HG03175 (cell line): ENCODE measurements around the gene RNF222.
"Not testable (repeated sequence)": the region's sequence is repeated elsewhere in the genome, so short reads cannot be mapped to it uniquely, and the experiment has no call there.

Source experiments
- ATAC-seq: cut with Tn5 transposase; IDR thresholded peaks from one replicate; pipeline ENCODE4 v1.9.1; 2021; ENCODE audit warnings: mild to moderate bottlenecking, moderate library complexity; ENCODE audit not compliant: unreplicated experiment

RNF222 gene

DNA sequence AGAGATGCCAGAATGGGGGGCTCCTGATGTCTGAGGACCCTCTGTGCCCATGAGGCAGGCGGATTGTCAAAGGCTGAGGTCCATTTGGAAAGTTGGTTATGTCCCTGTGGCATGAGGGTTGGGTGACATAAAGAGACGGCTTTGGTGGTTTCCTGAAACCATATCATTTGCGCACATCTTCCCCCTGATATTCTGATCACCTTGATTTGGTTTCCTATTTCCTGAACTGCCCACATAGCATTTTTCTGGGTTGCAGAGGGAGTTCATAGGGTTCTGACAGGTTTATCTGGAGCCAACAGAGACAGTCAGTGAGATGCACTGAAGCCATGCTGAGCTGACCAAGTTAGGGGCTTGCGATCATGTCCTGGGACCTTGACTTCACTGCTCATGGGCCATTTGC, 15.7 kb upstream of the RNF222 start:
- ATAC-seq = no peak

DNA sequence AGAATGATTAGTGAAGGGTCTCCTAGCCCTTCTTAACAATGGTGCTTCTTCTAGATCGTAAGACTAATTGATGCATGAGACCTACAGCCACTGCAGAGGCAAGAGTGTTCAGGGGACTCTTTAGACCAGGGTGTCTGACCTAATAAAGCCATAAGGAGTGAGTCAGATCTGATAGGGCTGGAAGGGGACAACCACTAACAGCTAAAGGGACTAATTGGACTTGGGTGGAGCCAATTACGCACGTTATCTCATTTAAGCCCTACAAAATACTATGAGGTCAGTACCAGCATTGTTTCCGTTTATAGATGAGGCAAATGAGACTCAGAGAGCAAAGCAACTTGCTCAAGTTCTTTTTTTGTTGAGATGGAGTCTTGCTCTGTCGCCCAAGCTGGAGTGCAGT, 14.5 kb upstream of the RNF222 start:
- no peak for ATAC-seq

DNA sequence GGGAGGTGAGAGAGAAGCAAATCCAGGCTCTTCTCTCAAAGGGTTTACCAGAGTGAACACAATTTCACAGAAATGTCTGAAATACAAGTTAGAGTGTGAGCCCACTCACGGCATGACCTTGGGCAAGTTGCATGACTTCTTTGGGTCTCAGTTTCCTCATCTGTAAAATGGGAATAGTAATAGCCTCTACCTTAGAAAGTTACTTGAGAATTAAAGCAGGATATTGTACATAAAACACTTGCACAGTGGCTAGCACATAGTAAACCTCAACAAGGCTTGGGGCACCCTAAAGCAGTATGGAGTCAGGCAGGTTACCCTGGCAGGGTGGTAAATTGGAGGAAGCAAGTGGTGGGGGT, 13.2 kb upstream of the RNF222 start:
- no peak for ATAC-seq

DNA sequence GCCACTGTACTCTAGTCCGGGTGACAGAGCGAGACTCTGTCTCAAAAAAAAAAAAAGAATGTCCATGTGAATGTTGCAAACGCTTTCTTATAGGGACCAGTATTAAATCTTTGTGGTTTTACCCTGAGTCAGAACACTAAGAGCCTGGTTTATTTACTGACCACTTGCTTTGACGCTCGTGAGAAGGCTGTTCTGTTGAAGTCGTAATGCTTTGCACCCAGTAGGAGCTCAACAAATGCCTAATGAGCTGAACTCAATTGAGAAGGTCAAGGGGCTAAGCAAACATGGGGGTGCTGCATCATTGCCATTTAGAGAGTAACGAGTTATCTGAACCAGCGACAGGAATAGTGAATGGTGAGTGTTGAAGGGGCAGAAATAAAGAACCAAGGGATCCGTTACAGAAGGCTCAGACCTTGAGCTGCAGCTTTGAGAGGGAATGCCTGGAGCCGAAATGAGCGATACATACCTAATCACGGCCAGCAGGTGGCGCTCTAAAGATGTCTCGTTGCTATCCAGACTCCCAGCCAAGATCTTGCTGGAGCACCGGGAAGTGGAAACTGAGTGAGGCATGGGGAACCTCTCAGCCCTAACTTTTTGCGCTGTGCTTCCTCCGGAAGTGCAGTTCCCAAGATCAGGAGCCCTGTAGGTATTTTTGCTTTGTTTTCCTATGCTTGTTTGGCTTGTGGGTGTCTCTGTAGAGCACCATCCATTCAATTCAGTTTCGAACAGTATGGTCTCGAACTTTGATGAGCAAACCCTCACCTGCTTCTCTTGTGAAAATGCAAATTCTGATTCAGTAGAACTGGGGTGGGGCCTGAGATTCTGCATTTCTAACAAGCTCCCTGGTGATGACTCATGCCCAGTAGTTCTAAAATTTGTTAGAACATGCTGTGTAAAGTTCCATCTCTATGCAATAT, 12.6 kb upstream of the RNF222 start:
- no peak for ATAC-seq

DNA sequence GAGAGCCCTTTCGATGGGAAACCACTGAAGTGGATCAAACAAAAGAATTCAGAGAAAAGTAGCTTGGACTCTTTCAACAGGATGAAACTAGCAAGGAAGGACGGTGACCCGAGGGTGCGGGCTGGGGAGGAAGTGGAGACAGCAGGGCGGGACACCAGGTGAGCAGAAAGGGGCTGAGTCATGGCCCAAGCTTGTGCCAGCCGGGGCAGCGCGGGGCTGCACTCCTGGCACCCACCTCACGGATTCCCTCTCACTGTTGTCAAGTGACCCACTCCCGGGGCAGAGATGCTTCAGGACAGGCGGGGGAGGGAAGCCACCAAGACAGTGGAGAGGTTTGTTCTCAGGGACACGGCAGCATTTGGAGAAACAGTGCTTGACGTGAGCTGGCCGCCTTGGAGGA, 10.7 kb upstream of the RNF222 start:
- ATAC-seq = no peak

GRCh38 chr17:8406174-8406573, 8.5 kb upstream of the RNF222 start:
- no peak for ATAC-seq

GRCh38 chr17:8405499-8406016, 7.9 kb upstream of the RNF222 start:
- ATAC-seq = no peak

GRCh38 chr17:8402921-8403536, 5.4 kb upstream of the RNF222 start:
- ATAC-seq = no peak

GRCh38 chr17:8401107-8401506, 3.5 kb upstream of the RNF222 start:
- ATAC-seq = no peak

GRCh38 chr17:8398980-8399379, 1.4 kb upstream of the RNF222 start:
- ATAC-seq = no peak

- ATAC-seq = not testable (repeated sequence)
Observed at GRCh38 chr17:8394497-8394896, 3.1 kb downstream of the RNF222 start.

- ATAC-seq = no peak
Observed at GRCh38 chr17:8393470-8394231, 4.0 kb downstream of the RNF222 start.

DNA sequence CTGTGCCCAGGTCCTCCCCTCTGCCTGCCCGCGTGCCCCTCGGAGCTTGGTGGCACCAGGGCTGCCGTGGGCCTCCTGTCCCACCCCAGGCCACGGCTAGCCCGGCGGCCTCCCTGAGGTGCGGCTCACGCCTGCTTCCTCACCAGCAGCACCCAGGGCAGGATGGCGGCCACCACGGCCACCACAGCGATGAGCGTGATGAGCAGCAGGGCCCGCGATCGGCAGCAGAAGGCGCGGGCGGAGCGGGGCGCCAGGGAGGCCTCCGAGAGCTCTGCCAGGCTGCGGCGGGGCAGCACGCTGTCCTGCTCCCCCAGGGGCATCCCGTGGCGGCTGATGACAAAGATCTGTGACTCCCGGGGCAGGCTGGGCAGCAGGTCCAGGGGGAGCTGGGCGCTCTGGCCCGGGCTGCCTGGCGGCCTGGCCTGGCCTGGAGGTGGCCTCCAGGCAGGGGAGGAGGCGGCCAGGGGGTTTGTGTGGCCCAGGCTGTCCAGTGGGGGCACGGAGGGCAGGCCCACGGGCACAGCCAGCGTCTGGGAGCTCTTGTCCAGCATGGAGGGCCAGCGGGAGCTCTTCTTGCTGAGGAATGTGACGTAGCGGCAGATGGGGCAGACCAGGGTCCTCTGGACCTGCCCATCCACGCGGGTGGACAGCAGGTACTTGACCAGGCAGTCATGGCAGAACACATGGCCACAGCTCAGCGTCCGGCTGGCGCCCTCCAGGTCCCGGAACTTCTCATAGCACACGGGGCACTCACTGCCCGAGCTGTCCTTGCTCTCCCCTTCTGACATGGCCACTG, 4.8 kb downstream of the RNF222 start:
- no peak for ATAC-seq

GRCh38 chr17:8392274-8392673, 5.4 kb downstream of the RNF222 start:
- no peak for ATAC-seq

DNA sequence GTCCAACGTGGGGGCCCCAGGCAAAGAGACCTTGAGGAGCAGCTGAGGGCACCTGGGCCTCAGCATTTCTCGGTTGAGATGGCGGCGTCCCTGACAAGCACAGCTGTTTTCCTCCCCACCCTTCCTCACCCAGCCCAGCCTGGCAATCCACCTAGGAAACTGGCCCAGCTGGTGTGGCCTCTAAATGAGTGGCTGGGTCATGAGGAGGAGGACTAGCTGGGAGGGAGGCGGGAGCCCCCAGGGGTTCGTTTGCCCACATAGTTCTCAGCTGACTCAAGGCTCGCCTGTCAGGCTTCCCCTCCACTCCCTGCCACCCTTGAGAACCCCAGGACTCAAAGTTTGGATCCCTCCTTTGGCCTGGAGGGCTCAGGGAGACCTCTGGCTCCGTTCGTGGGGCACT, 5.9 kb downstream of the RNF222 start:
- ATAC-seq = no peak

GRCh38 chr17:8387914-8388651, 9.5 kb downstream of the RNF222 start:
- ATAC-seq = no peak

DNA sequence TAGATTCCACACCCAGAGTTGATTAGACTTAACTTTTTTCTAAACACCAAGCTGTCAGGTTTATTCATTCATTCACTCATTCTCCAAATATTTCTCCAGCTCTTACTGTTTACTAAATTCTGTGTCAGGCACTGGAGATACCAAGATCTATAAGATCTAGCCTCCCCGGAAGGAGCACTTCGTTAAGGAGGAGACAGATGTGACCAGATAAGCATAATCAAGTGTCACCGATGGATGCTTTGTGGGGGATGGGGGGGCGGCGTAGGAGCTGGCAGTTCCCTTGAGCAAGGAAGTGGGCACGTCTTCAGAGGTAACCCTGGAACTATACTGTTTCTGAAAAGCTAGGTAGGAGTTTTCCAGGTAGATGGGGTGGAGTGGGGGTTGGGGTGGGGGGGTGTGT, 10.8 kb downstream of the RNF222 start:
- ATAC-seq = no peak

DNA sequence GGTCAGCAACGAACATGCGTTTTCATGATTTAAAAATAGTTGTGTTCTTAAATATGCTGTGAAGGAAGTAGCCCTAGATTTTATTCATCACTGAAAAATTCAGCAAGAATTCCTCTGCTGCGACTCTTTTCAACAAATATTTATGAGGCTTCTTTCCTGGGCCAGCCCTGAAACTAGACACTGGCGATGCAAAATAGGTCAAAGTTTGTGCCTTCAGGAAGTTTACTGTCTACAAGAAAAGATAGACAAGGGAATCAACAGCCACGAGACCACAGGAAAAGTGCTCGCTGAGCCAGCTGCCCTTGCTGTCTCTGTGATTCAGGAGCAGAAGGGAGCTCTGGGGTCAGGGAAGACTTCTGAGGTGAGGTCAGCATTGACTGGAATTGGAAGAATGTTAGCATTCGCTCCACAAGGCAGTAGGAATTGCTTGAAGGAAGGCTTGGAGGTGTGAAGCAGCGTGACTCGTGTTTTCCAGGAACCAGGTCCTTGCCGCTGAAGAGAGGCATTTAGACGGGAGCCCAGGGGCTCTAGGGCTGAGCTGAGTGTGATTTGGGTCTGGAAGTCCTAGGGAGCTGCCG, 12.7 kb downstream of the RNF222 start:
- no peak for ATAC-seq

GRCh38 chr17:8383143-8383822, 14.3 kb downstream of the RNF222 start, which contains the start of gene RPL26:
Gene RPL26, minus strand, starts transcription at chr17:8383193. Its CDS starts 883 bp downstream, at chr17:8382310.
- ATAC-seq = peak; percentile 83
